SK-N-SH (cell line): Measurements from ENCODE around the gene IL6R. TPM values are rescaled to one million over a fixed set of nuclear protein-coding genes. Genes with fewer than 3 reads are reported as not detected.

ENCODE experiments used
- CTCF ChIA-PET: fragments of 300-600, 350-600 bp; formaldehyde crosslinking; extraction: SDS; loops from one replicate; lab custom pipeline; 2021; lab: Yijun Ruan, JAX
- POLR2A ChIA-PET: fragments of 350-600 bp; sonication (Branson Sonifier 250); formaldehyde crosslinking; extraction: SDS; loops from one replicate; lab custom pipeline; 2020; ENCODE audit warnings: antibody characterized with exemption, inconsistent platforms; lab: Yijun Ruan, JAX
- DNase-seq: peaks from one replicate; pipeline ENCODE4 v3.0.0; 2012
- H2AFZ ChIP-seq: fragments of 200-600 bp; sonication (generic); 2 replicates; pipeline ENCODE4 v1.8.1; 2016; ENCODE audit warnings: antibody characterized with exemption, mild to moderate bottlenecking, low read depth
- H3F3A ChIP-seq: fragments of 200-600 bp; sonication (generic); replicated peaks from 2 replicates; pipeline ENCODE3; 2016; ENCODE audit warnings: antibody characterized with exemption, mild to moderate bottlenecking; ENCODE audit not compliant: insufficient read depth
- H3K27ac ChIP-seq, 2 experiments: fragments of 200-500 bp in 1 of 2; fragments of 200-600 bp in 1 of 2; sonication (Bioruptor generic) in 1 of 2; sonication (generic), shearing (Covaris generic) in 1 of 2; 2 replicates each; pipeline versions ENCODE4 v1.5.1 to v1.6.1; 2014 to 2016; ENCODE audit warnings: low read depth in 2 of 2, inconsistent platforms in 1 of 2, low read length in 1 of 2, mild to moderate bottlenecking in 1 of 2, mixed read lengths in 1 of 2
- H3K27me3 ChIP-seq: fragments of 200-600 bp; sonication (generic), shearing (Covaris generic); 2 replicates; pipeline ENCODE4 v1.6.1; 2016; ENCODE audit warnings: mixed run types; ENCODE audit not compliant: insufficient read depth
- H3K36me3 ChIP-seq, 2 experiments: fragments of 200-500 bp in 1 of 2; fragments of 200-600 bp in 1 of 2; sonication (Bioruptor generic) in 1 of 2; sonication (generic) in 1 of 2; replicated peaks in 1 of 2; 2 replicates each; pipeline versions ENCODE3 to v1.5.1; 2014 to 2016; ENCODE audit warnings: low read length in 1 of 2, mild to moderate bottlenecking in 1 of 2; ENCODE audit not compliant: insufficient read depth in 2 of 2, control insufficient read depth in 1 of 2
- H3K4me1 ChIP-seq, 2 experiments: fragments of 200-500 bp in 1 of 2; fragments of 200-600 bp in 1 of 2; sonication (Bioruptor generic) in 1 of 2; sonication (generic), shearing (Covaris generic) in 1 of 2; 2 replicates each; pipeline versions ENCODE4 v1.5.1 to v1.6.1; 2014 to 2016; ENCODE audit warnings: low read depth in 1 of 2, low read length in 1 of 2, mixed run types in 1 of 2; ENCODE audit not compliant: insufficient read depth in 2 of 2, control insufficient read depth in 1 of 2
- H3K4me2 ChIP-seq: fragments of 200-600 bp; sonication (generic), shearing (Covaris generic); 2 replicates; pipeline ENCODE4 v1.6.1; 2017; ENCODE audit warnings: mixed run types
- H3K4me3 ChIP-seq, 2 experiments: fragments of 200-500 bp in 1 of 2; fragments of 200-600 bp in 1 of 2; sonication (Bioruptor generic) in 1 of 2; sonication (generic), shearing (Covaris generic) in 1 of 2; 2 replicates each; pipeline versions ENCODE4 v1.5.1 to v1.8.1; 2014 to 2016; ENCODE audit warnings: low read depth in 2 of 2, inconsistent platforms in 1 of 2, low read length in 1 of 2, mild to moderate bottlenecking in 1 of 2, mixed read lengths in 1 of 2, moderate library complexity in 1 of 2
- H3K79me2 ChIP-seq: fragments of 200-600 bp; sonication (generic); 2 replicates; pipeline ENCODE4 v1.8.1; 2017; ENCODE audit warnings: mild to moderate bottlenecking; ENCODE audit not compliant: insufficient read depth
- H3K9ac ChIP-seq: fragments of 200-600 bp; sonication (generic); 2 replicates; pipeline ENCODE4 v1.6.1; 2017; ENCODE audit warnings: mixed run types
- H3K9me2 ChIP-seq: fragments of 200-600 bp; sonication (generic); 2 replicates; pipeline ENCODE4 v1.6.1; 2017; ENCODE audit warnings: mixed run types
- H3K9me3 ChIP-seq: fragments of 200-600 bp; sonication (generic); 2 replicates; pipeline ENCODE4 v1.6.1; 2017; ENCODE audit warnings: mixed run types, mild to moderate bottlenecking, moderate library complexity
- H4K20me1 ChIP-seq: fragments of 200-600 bp; sonication (generic); 2 replicates; pipeline ENCODE4 v1.6.1; 2017; ENCODE audit warnings: mild to moderate bottlenecking, mixed run types; ENCODE audit not compliant: insufficient read depth
- CHD2 ChIP-seq: fragments of 150-350 bp; IDR thresholded peaks from 2 replicates; pipeline ENCODE4 v1.6.1; 2018; ENCODE audit warnings: low read length; ENCODE audit not compliant: partially characterized antibody
- CTCF ChIP-seq: fragments of 200-600 bp; sonication (generic); IDR thresholded peaks from 2 replicates; pipeline ENCODE4 v1.6.1; 2017; ENCODE audit warnings: antibody characterized with exemption, mild to moderate bottlenecking, moderate library complexity
- EP300 ChIP-seq, 2 experiments: IDR thresholded peaks; 2 replicates each; pipeline versions ENCODE4 v1.4.0 to v1.6.1; 2012; ENCODE audit warnings: borderline replicate concordance in 1 of 2, low read depth in 1 of 2, low read length in 1 of 2
- EZH2phosphoT487 ChIP-seq: fragments of 200-600 bp; sonication (generic); IDR thresholded peaks from 2 replicates; pipeline ENCODE4 v1.6.1; 2017; ENCODE audit warnings: low read depth, mixed run types, mild to moderate bottlenecking, antibody characterized with exemption, moderate library complexity, borderline replicate concordance
- GABPA ChIP-seq: IDR thresholded peaks from 2 replicates; pipeline ENCODE4 v1.4.0; 2012; ENCODE audit warnings: low read depth, mild to moderate bottlenecking
- GATA2 ChIP-seq: sonication (generic); formaldehyde crosslinking; IDR thresholded peaks from 2 replicates; pipeline ENCODE4 v1.5.0; 2020; ENCODE audit warnings: mild to moderate bottlenecking, missing genetic modification reagents
- IRF3 ChIP-seq: fragments of 150-350 bp; IDR thresholded peaks from 2 replicates; pipeline ENCODE4 v1.6.1; 2016; ENCODE audit warnings: mild to moderate bottlenecking, low read depth, low read length
- JUND ChIP-seq: IDR thresholded peaks from 2 replicates; pipeline ENCODE4 v1.4.0; 2012
- MAX ChIP-seq: IDR thresholded peaks from 2 replicates; pipeline ENCODE4 v1.4.0; 2012; ENCODE audit warnings: low read depth
- NFIC ChIP-seq: IDR thresholded peaks from 2 replicates; pipeline ENCODE4 v1.4.0; 2012; ENCODE audit warnings: borderline replicate concordance
- RCOR1 ChIP-seq: fragments of 150-350 bp; IDR thresholded peaks from 2 replicates; pipeline ENCODE4 v1.6.1; 2017; ENCODE audit warnings: antibody characterized with exemption, low read length
- REST ChIP-seq: IDR thresholded peaks from 2 replicates; pipeline ENCODE4 v1.6.1; 2012; ENCODE audit warnings: mild to moderate bottlenecking, low read depth, low read length, moderate library complexity
- RFX5 ChIP-seq: IDR thresholded peaks from 2 replicates; pipeline ENCODE4 v1.6.1; 2012; ENCODE audit warnings: mild to moderate bottlenecking, improper control_type of control experiment, low read length
- RXRA ChIP-seq: IDR thresholded peaks from 2 replicates; pipeline ENCODE4 v1.4.0; 2012; ENCODE audit warnings: low read depth, mild to moderate bottlenecking, borderline replicate concordance
- TAF1 ChIP-seq: IDR thresholded peaks from 2 replicates; pipeline ENCODE4 v1.6.1; 2012; ENCODE audit warnings: low read depth, mild to moderate bottlenecking, low read length, moderate library complexity, borderline replicate concordance
- TCF12 ChIP-seq: IDR thresholded peaks from 2 replicates; pipeline ENCODE4 v1.4.0; 2012
- TEAD4 ChIP-seq: IDR thresholded peaks from 2 replicates; pipeline ENCODE4 v1.4.0; 2012; ENCODE audit warnings: mild to moderate bottlenecking, borderline replicate concordance; ENCODE audit not compliant: insufficient read depth
- USF2 ChIP-seq: fragments of 150-350 bp; IDR thresholded peaks from 2 replicates; pipeline ENCODE4 v1.6.1; 2017; ENCODE audit warnings: antibody characterized with exemption, low read length, low read depth, borderline replicate concordance
- YY1 ChIP-seq: IDR thresholded peaks from 2 replicates; pipeline ENCODE4 v1.4.0; 2012; ENCODE audit warnings: low read depth, mild to moderate bottlenecking
- WGBS: methylation state at CpG from one replicate; pipeline ENCODE4 v1.1.6; 2017; ENCODE audit warnings: low lambda C conversion rate; 5-methylcytosine and 5-hydroxymethylcytosine counted together
- polyA plus RNA-seq, 3 experiments: library from polyadenylated mRNA; depleted of rRNA; stranded (reverse); fragments of >200 nt; gene quantifications; 2 replicates each; pipeline ENCODE4 v1.2.3, GENCODE V29; 2012

The IL6R gene
- polyA plus RNA-seq, 1 of the 3 experiments (the other 2 are of a cell fraction) = 2.8 TPM

- Histone ChIP-seq H3K9me3 (no peaks in the 10 kb centered on the region), H3K4me3 (no peak overlapping the region), H3K4me1 (peaks cover 0 to 7% of the 10 kb centered on the region in 2 experiments; a peak in 1 of 4 replicates), H3F3A (no peaks in the 10 kb centered on the region), H3K36me3 (no peaks in the 10 kb centered on the region), H3K27ac (no peak overlapping the region), H3K9me2 (no peaks in the 10 kb centered on the region), H4K20me1 (no peaks in the 10 kb centered on the region), H3K27me3 (peaks cover 71% of the 10 kb centered on the region), H3K9ac (no peak overlapping the region), H3K79me2 (no peaks in the 10 kb centered on the region), H2AFZ (no peak overlapping the region), H3K4me2 (no peak overlapping the region)
- DNase-seq = no peak
- TF ChIP-seq TCF12 (no peak), USF2 (no peak), TEAD4 (no peak), REST (no peak), RXRA (no peak), NFIC (no peak), EZH2phosphoT487 (no peak), IRF3 (no peak), YY1 (no peak), GABPA (no peak), CTCF (no peak), TAF1 (no peak), MAX (no peak), GATA2 (CRISPR knock-in tag) (no peak), RFX5 (no peak), JUND (no peak), CHD2 (no peak), RCOR1 (no peak), EP300 (IDR thresholded peaks at IDR 0.05; ENCODE audit: borderline replicate concordance in 1 of 2, low read depth in 1 of 2, low read length in 1 of 2) (no peak)
- ChIA-PET CTCF (interaction anchor here (1.0 to 2.1 kb wide), 4 partner anchors 11 to 57 kb away, joined by 3 to 19 read pairs (median 3); no protein-coding TSS in a partner anchor), POLR2A (no interaction called here)
- WGBS = 59% methylated on average over 8 of the region's 8 CpGs
Observed at GRCh38 chr1:154495496-154496273, 90.5 kb downstream of the IL6R start.
